ENCODE measurements around the gene FOSB. TPM values are rescaled to one million over a fixed set of nuclear protein-coding genes. Genes with fewer than 3 reads are reported as not detected.
A peak's percentile ranks its signal among the peaks of the same experiment; 100 is the strongest.

The FOSB gene
- total and polyA plus RNA-seq, 9 of the 15 experiments (the other 6 are each of a cell fraction or from before 2014, with no cell fraction given): 0.11 to 2.7 (median 0.73) TPM

DNA sequence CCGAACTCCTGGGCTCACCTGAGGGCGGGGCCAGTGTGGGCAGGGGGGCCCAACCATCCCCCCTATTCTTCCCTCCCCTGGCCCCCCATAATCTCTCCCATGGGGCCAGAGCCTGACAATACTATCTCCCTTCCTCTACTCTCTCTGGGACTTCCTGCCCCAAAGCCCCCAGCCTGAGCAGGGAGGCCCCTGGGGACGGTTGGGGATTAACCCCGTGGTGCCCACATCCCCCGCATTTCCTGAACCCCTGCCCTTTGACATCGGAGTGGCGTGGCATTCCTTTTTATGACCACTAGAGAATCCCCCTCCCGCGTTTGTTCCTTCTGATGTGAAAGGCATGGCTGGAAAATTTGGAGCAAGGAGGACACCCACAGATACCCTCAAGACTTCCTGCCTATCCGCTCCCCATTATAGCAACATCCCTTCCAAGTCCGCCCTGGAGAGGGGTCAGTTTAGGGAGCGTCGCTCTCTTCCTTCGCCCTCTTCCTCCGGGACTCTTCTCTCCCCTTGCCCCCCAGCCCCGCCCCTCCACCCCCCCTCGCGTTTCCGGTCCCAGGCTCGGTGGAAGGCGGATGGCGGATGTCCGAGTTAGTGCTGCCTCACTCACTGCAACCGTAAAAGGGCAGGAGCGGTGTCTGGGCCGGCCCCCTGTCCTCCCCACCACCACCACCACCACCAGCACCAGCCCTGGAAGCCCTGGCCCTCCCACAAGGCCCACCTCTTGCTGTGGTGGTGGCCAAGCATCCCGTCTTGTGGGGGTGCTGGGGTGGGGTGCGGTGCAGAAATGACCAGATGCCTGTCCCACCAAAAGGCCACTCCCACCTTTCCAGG lies 41.3 kb downstream of the FOSB start (continued):
- TF ChIP-seq RBFOX2 (IDR thresholded peaks at IDR 0.05; ENCODE audit: low read depth, low read length): peak; percentile 75
- TF ChIP-seq, protein P1, sequence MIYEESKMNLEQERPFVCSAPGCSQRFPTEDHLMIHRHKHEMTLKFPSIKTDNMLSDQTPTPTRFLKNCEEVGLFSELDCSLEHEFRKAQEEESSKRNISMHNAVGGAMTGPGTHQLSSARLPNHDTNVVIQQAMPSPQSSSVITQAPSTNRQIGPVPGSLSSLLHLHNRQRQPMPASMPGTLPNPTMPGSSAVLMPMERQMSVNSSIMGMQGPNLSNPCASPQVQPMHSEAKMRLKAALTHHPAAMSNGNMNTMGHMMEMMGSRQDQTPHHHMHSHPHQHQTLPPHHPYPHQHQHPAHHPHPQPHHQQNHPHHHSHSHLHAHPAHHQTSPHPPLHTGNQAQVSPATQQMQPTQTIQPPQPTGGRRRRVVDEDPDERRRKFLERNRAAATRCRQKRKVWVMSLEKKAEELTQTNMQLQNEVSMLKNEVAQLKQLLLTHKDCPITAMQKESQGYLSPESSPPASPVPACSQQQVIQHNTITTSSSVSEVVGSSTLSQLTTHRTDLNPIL (CRISPR knock-in tag; IDR thresholded peaks at IDR 0.05): no peak
- TF ChIP-seq FOXK2 (conservative IDR thresholded peaks at IDR 0.05 in 1 of 2, IDR thresholded peaks at IDR 0.05 in 1 of 2; ENCODE audit: low read depth in 2 of 2): 0 out of 4 replicates have a peak, but pooled peaks of 1 of the 2 experiments have one; percentile 31
- peak in 1 of 2 experiments; percentile 95; a peak in 2 of 4 replicates for TF ChIP-seq SRF (CRISPR knock-in tag; IDR thresholded peaks at IDR 0.05)
- TF ChIP-seq POLR2H (tag; IDR thresholded peaks at IDR 0.05; ENCODE audit: low read depth): peak; percentile 58
- TF ChIP-seq, protein P2, sequence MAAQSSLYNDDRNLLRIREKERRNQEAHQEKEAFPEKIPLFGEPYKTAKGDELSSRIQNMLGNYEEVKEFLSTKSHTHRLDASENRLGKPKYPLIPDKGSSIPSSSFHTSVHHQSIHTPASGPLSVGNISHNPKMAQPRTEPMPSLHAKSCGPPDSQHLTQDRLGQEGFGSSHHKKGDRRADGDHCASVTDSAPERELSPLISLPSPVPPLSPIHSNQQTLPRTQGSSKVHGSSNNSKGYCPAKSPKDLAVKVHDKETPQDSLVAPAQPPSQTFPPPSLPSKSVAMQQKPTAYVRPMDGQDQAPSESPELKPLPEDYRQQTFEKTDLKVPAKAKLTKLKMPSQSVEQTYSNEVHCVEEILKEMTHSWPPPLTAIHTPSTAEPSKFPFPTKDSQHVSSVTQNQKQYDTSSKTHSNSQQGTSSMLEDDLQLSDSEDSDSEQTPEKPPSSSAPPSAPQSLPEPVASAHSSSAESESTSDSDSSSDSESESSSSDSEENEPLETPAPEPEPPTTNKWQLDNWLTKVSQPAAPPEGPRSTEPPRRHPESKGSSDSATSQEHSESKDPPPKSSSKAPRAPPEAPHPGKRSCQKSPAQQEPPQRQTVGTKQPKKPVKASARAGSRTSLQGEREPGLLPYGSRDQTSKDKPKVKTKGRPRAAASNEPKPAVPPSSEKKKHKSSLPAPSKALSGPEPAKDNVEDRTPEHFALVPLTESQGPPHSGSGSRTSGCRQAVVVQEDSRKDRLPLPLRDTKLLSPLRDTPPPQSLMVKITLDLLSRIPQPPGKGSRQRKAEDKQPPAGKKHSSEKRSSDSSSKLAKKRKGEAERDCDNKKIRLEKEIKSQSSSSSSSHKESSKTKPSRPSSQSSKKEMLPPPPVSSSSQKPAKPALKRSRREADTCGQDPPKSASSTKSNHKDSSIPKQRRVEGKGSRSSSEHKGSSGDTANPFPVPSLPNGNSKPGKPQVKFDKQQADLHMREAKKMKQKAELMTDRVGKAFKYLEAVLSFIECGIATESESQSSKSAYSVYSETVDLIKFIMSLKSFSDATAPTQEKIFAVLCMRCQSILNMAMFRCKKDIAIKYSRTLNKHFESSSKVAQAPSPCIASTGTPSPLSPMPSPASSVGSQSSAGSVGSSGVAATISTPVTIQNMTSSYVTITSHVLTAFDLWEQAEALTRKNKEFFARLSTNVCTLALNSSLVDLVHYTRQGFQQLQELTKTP (IDR thresholded peaks at IDR 0.05; ENCODE audit: low read depth in 1 of 2, partially characterized antibody in 2 of 2): peak in 1 of 2 experiments; percentile 69
- no peak for TF ChIP-seq CAMTA2 (CRISPR knock-in tag; conservative IDR thresholded peaks at IDR 0.05)
- TF ChIP-seq ZNF444 (CRISPR knock-in tag; IDR thresholded peaks at IDR 0.05): peak; percentile 21; the same call in 1 of the 2 replicates
- TF ChIP-seq BCL6 (CRISPR knock-in tag; IDR thresholded peaks at IDR 0.05): no peak
- TF ChIP-seq ZNF778 (CRISPR knock-in tag; IDR thresholded peaks at IDR 0.05): no peak
- no peak for TF ChIP-seq HNRNPUL1 (IDR thresholded peaks at IDR 0.05; ENCODE audit: low read length)
- TF ChIP-seq, protein P3, sequence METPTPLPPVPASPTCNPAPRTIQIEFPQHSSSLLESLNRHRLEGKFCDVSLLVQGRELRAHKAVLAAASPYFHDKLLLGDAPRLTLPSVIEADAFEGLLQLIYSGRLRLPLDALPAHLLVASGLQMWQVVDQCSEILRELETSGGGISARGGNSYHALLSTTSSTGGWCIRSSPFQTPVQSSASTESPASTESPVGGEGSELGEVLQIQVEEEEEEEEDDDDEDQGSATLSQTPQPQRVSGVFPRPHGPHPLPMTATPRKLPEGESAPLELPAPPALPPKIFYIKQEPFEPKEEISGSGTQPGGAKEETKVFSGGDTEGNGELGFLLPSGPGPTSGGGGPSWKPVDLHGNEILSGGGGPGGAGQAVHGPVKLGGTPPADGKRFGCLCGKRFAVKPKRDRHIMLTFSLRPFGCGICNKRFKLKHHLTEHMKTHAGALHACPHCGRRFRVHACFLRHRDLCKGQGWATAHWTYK (CRISPR knock-in tag; IDR thresholded peaks at IDR 0.05): 0 out of 2 replicates have a peak, but pooled peaks have one; percentile 34
- peak; percentile 81 for TF ChIP-seq CHD1 (IDR thresholded peaks at IDR 0.05; ENCODE audit: low read length)
- TF ChIP-seq NFRKB (IDR thresholded peaks at IDR 0.05; ENCODE audit: low read depth): 0 out of 2 replicates have a peak, but pooled peaks have one; percentile 26
- TF ChIP-seq DPF2 (IDR thresholded peaks at IDR 0.05): no peak
- no peak for TF ChIP-seq ZNF146 (CRISPR knock-in tag; IDR thresholded peaks at IDR 0.05; ENCODE audit: unreplicated experiment)
- TF ChIP-seq, protein P4, sequence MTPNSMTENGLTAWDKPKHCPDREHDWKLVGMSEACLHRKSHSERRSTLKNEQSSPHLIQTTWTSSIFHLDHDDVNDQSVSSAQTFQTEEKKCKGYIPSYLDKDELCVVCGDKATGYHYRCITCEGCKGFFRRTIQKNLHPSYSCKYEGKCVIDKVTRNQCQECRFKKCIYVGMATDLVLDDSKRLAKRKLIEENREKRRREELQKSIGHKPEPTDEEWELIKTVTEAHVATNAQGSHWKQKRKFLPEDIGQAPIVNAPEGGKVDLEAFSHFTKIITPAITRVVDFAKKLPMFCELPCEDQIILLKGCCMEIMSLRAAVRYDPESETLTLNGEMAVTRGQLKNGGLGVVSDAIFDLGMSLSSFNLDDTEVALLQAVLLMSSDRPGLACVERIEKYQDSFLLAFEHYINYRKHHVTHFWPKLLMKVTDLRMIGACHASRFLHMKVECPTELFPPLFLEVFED (CRISPR knock-in tag; conservative IDR thresholded peaks at IDR 0.05): peak; percentile 65; the same call in 1 of the 2 replicates
- 0 out of 2 replicates have a peak, but pooled peaks have one; percentile 75 for TF ChIP-seq ZNF830 (CRISPR knock-in tag; IDR thresholded peaks at IDR 0.05)
- TF ChIP-seq HDAC1 (IDR thresholded peaks at IDR 0.05): no peak
- peak; percentile 57 for TF ChIP-seq LCOR (CRISPR knock-in tag; IDR thresholded peaks at IDR 0.05)
